Keratinocyte (primary cell): ENCODE results near the gene PDE6A.

Source experiments
- EZH2 ChIP-seq: IDR thresholded peaks from one replicate; pipeline ENCODE4 v1.6.1; 2012; ENCODE audit warnings: inconsistent platforms, mild to moderate bottlenecking, low read length, moderate library complexity
- TF ChIP-seq, protein P1 (sequence below), 3 experiments: IDR thresholded peaks in 1 of 3; conservative IDR thresholded peaks in 1 of 3; optimal IDR thresholded peaks in 1 of 3; 2 replicates in 2 of 3; 3 replicates in 1 of 3; pipeline versions ENCODE3 to v1.5.1; 2011; ENCODE audit warnings: low read length in 3 of 3, mild to moderate bottlenecking in 3 of 3, moderate library complexity in 2 of 3, control low read depth in 1 of 3, inconsistent platforms in 1 of 3; ENCODE audit not compliant: insufficient read depth in 2 of 3; ENCODE audit errors: extremely low read depth in 1 of 3

GRCh38 chr5:149849280-149849965 is 95.2 kb downstream of the PDE6A start:
- TF ChIP-seq, protein P1, sequence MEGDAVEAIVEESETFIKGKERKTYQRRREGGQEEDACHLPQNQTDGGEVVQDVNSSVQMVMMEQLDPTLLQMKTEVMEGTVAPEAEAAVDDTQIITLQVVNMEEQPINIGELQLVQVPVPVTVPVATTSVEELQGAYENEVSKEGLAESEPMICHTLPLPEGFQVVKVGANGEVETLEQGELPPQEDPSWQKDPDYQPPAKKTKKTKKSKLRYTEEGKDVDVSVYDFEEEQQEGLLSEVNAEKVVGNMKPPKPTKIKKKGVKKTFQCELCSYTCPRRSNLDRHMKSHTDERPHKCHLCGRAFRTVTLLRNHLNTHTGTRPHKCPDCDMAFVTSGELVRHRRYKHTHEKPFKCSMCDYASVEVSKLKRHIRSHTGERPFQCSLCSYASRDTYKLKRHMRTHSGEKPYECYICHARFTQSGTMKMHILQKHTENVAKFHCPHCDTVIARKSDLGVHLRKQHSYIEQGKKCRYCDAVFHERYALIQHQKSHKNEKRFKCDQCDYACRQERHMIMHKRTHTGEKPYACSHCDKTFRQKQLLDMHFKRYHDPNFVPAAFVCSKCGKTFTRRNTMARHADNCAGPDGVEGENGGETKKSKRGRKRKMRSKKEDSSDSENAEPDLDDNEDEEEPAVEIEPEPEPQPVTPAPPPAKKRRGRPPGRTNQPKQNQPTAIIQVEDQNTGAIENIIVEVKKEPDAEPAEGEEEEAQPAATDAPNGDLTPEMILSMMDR (optimal IDR thresholded peaks at IDR 0.05 in 1 of 3, IDR thresholded peaks at IDR 0.05 in 1 of 3, conservative IDR thresholded peaks at IDR 0.05 in 1 of 3; ENCODE audit: extremely low read depth in 1 of 3, insufficient read depth in 2 of 3, low read length in 3 of 3): no peak
- TF ChIP-seq EZH2: no peak
